Measurements from ENCODE around the gene KCNE1. TPM values are rescaled to one million over a fixed set of nuclear protein-coding genes. Genes with fewer than 3 reads are reported as not detected.

The KCNE1 gene
- total and polyA plus RNA-seq, 8 donors: 0.05 to 0.75 (median 0.30) TPM

GRCh38 chr21:34517491-34518245 lies 5.7 kb upstream of the KCNE1 start:
- DNase-seq (no peak), ATAC-seq (peak in 3 of 4 donors; percentile 41 to 56 (median 46)), FAIRE-seq (no peak)
- Histone ChIP-seq H3K27me3 (no peaks in the 10 kb centered on the region), H3K4me1 (peaks cover 4 to 11% (median 10%) of the 10 kb centered on the region in 3 donors), H3K27ac (no peak overlapping the region), H3K36me3 (peaks cover 0 to 20% (median 0%) of the 10 kb centered on the region in 3 donors), H3K4me3 (no peak overlapping the region), H3K9me3 (no peaks in the 10 kb centered on the region)
- TF ChIP-seq CTCF (IDR thresholded peaks at IDR 0.05): no peak
- intact Hi-C loops (cut with DNase I): no loop called here
- WGBS, 2 donors: 84 to 87% methylated on average over 22 of the region's 22 CpGs

- H3K4me1 ChIP-seq: peaks cover under 1 to 5% (median 4%) of the 10 kb centered on the region in 3 donors
- no peak overlapping the region for H3K27ac ChIP-seq
- WGBS, 2 donors: 83 to 92% methylated on average over 5 of the region's 5 CpGs
- H3K36me3 ChIP-seq: peaks cover 0 to 20% (median 0%) of the 10 kb centered on the region in 3 donors
- H3K27me3 ChIP-seq: no peaks in the 10 kb centered on the region
- DNase-seq (no peak), FAIRE-seq (no peak), ATAC-seq (no peak)
- H3K9me3 ChIP-seq: no peaks in the 10 kb centered on the region
- intact Hi-C loops (cut with DNase I): no loop called here
- no peak for TF ChIP-seq CTCF (IDR thresholded peaks at IDR 0.05)
- no peak overlapping the region for H3K4me3 ChIP-seq
Measured at GRCh38 chr21:34517039-34517438, 5.0 kb upstream of the KCNE1 start.

- Histone ChIP-seq H3K4me3 (no peak overlapping the region), H3K36me3 (peaks cover 0 to 2% (median 0%) of the 10 kb centered on the region in 3 donors), H3K4me1 (no peaks in the 10 kb centered on the region), H3K9me3 (no peaks in the 10 kb centered on the region), H3K27me3 (no peaks in the 10 kb centered on the region), H3K27ac (no peak overlapping the region)
- intact Hi-C loops (cut with DNase I): no loop called here
- TF ChIP-seq CTCF (IDR thresholded peaks at IDR 0.05): no peak
- WGBS, 2 donors: 80 to 89% methylated on average over 10 of the region's 10 CpGs
- no peak for FAIRE-seq
- no peak for ATAC-seq
- no peak for DNase-seq
Measured at GRCh38 chr21:34514576-34515115, 2.6 kb upstream of the KCNE1 start.

- Histone ChIP-seq H3K9me3 (no peaks in the 10 kb centered on the region), H3K4me3 (no peak overlapping the region), H3K27ac (no peak overlapping the region), H3K4me1 (no peaks in the 10 kb centered on the region), H3K27me3 (no peaks in the 10 kb centered on the region), H3K36me3 (no peaks in the 10 kb centered on the region)
- ATAC-seq (no peak), FAIRE-seq (no peak), DNase-seq (no peak)
- WGBS, 2 donors: 91 to 97% methylated on average over 2 of the region's 2 CpGs
- no peak for TF ChIP-seq CTCF (IDR thresholded peaks at IDR 0.05)
- intact Hi-C loops (cut with DNase I): no loop called here
Measured at GRCh38 chr21:34513129-34513675, 1.2 kb upstream of the KCNE1 start.

- Histone ChIP-seq H3K36me3 (no peaks in the 10 kb centered on the region), H3K27me3 (no peaks in the 10 kb centered on the region), H3K9me3 (no peaks in the 10 kb centered on the region), H3K4me1 (no peaks in the 10 kb centered on the region), H3K27ac (no peak overlapping the region), H3K4me3 (no peak overlapping the region)
- no peak for TF ChIP-seq CTCF (IDR thresholded peaks at IDR 0.05)
- 83% methylated on average over 4 to 5 of the region's 5 CpGs for WGBS, 2 donors
- FAIRE-seq (no peak), DNase-seq (no peak), ATAC-seq (peak in 3 of 4 donors; percentile 4 to 11 (median 10))
- intact Hi-C loops (cut with DNase I): no loop called here
Measured at GRCh38 chr21:34511181-34511580, 829 bp downstream of the KCNE1 start.
